T-helper 22 cell (primary cell): ENCODE data around the gene CHIC1.
"Not testable (repeated sequence)": the region's sequence is repeated elsewhere in the genome, so short reads cannot be mapped to it uniquely, and the experiment has no call there.

ENCODE experiments used
- DNase-seq: peaks from one replicate; pipeline ENCODE4 v3.0.0-alpha.2; 2020; ENCODE audit warnings: low read depth

Gene CHIC1

GRCh38 chrX:73562984-73563737, at the start of gene CHIC1:
TSS of gene CHIC1 (plus strand) at chrX:73563197. CDS start at chrX:73563285, 88 bp downstream.
- DNase-seq = peak; percentile 60

GRCh38 chrX:73522823-73523222, 40.2 kb upstream of the CHIC1 start:
- not testable (repeated sequence) for DNase-seq

- no peak for DNase-seq
These were observed 38.1 kb upstream of the CHIC1 start for GRCh38 chrX:73524906-73525305.

- DNase-seq = no peak
These were observed 36.9 kb upstream of the CHIC1 start for GRCh38 chrX:73525928-73526690.

GRCh38 chrX:73531655-73532054, 31.3 kb upstream of the CHIC1 start:
- DNase-seq = not testable (repeated sequence)

GRCh38 chrX:73556159-73556558, 6.8 kb upstream of the CHIC1 start:
- DNase-seq = no peak

- DNase-seq = no peak
These were observed 1.2 kb upstream of the CHIC1 start for GRCh38 chrX:73561801-73562200.

- DNase-seq = no peak
These were observed 539 bp upstream of the CHIC1 start for GRCh38 chrX:73562458-73562857.

GRCh38 chrX:73563738-73564068, 706 bp downstream of the CHIC1 start:
- no peak for DNase-seq

GRCh38 chrX:73577361-73577760, 14.4 kb downstream of the CHIC1 start:
- DNase-seq = no peak

- DNase-seq = no peak
These were observed 18.1 kb downstream of the CHIC1 start for GRCh38 chrX:73581002-73581628.

- not testable (repeated sequence) for DNase-seq
These were observed 34.8 kb downstream of the CHIC1 start for GRCh38 chrX:73597758-73598157.

- DNase-seq = no peak
These were observed 52.0 kb downstream of the CHIC1 start for GRCh38 chrX:73615022-73615421.

- DNase-seq = not testable (repeated sequence)
These were observed 78.7 kb downstream of the CHIC1 start for GRCh38 chrX:73641669-73642068.

GRCh38 chrX:73647212-73647611, 84.2 kb downstream of the CHIC1 start:
- DNase-seq = no peak

- DNase-seq = no peak
These were observed 84.8 kb downstream of the CHIC1 start for GRCh38 chrX:73647632-73648322.

- DNase-seq = not testable (repeated sequence)
These were observed 98.3 kb downstream of the CHIC1 start for GRCh38 chrX:73661322-73661721.

GRCh38 chrX:73668779-73669178, 105.8 kb downstream of the CHIC1 start:
- no peak for DNase-seq

GRCh38 chrX:73681408-73681807, 118.4 kb downstream of the CHIC1 start:
- DNase-seq = no peak

- DNase-seq = no peak
These were observed 120.4 kb downstream of the CHIC1 start for GRCh38 chrX:73683236-73683859.

- not testable (repeated sequence) for DNase-seq
These were observed 144.0 kb downstream of the CHIC1 start for GRCh38 chrX:73707014-73707413.

GRCh38 chrX:73728602-73729001, 165.6 kb downstream of the CHIC1 start:
- DNase-seq = no peak
